Cerebellar nuclear complex (tissue), 1 donor: Measurements from ENCODE around the gene EXOC6B.

Source experiments
- DNase-seq, 2 experiments: peaks; one replicate each; lab custom pipeline; 2025; lab: John Stamatoyannopoulos, UW

The EXOC6B gene

DNA sequence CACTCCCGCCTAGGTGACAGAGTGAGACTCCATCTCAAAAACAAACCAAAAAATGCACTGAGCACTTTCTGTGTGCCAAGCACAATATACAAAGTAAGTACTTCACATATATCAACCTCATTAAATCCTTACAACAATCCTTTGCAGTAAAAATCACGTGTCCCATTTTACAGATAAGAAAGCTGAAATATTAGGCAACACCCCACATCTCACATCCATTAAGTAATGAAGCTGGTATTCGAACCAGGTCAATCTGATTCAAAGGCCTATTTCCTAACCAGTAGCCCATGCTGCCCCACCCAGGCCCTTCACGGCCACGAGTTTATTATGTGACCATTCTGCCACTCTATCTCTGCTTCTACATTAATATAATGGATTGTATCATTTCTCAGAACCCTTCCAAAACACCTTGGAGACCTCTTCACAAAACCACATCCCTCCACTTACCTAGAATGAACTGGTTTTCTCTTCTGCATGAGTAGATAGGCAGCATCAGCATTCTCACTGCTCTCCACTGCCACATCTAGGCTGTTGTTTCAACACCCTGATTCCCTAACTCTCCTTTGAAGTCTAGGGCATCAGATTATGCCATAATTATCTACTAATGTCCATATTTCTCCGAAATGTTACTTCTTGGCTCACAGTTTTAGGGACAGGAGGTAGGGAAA is 3.1 kb upstream of the EXOC6B start:
- no peak for DNase-seq

DNA sequence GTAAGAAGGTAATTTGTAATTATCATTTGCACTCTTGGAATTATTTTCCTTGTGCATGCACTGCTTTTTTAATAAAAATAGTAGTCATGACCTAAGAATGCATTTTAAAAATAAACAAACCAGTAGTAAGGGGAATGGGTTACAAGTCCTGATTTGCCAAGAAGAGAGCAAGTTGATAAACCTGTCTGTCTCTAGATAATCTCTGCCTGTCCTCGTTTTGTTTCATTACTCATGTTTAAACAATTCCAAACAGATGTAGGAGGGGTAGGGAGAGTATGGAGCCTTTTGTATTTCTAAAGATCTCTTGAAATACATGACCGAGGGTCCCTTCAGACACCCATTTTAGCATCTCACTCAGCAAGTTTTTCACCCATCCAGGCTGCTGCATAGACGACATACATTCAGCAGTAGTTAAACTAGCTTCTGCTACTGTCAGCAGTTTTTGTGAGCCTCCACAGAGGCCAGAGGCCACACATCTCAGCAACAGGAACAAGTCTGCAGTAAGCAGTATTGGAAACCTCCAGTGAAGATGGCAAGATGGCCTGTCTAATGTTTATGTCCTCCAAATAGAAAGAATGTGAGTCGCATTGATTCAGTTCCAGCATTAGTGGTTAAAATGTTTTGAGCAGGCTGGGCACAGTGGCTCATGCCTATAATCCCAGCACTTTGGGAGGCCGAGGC is 2.3 kb upstream of the EXOC6B start:
- DNase-seq = no peak

DNA sequence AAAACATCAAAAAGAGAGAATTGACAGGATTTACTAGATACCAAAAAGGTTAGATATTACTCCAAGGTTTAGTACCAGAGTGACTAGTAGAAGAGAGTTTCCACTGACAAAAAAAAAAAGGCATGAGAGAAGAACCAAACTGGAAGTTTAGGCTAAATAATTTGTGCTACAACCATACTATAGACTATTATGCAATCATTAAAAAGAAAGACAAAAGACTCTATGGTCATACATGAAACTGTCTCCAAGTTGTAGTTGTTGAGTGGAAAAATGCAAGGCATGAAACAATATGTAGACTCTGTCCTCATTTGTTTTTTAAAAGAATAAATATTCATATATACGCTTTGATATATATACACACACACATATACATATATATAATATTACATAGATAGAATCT is 1.7 kb upstream of the EXOC6B start:
- DNase-seq = no peak

DNA sequence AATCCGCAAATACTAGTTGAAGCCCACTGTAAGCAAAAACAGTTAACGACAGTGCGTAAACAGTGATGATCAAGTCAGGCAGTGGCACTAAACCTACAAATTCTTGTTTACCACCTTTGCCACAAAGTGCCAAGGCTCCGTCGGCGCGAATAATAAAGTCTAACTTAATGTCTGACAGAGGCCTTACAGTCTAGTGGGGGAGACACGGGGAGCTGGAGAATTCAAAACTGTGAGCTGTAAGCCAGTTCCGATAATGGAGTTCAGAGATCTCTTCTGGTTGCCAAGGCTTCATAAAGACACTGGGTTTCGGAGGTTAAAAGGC is 284 bp upstream of the EXOC6B start:
- DNase-seq = no peak

DNA sequence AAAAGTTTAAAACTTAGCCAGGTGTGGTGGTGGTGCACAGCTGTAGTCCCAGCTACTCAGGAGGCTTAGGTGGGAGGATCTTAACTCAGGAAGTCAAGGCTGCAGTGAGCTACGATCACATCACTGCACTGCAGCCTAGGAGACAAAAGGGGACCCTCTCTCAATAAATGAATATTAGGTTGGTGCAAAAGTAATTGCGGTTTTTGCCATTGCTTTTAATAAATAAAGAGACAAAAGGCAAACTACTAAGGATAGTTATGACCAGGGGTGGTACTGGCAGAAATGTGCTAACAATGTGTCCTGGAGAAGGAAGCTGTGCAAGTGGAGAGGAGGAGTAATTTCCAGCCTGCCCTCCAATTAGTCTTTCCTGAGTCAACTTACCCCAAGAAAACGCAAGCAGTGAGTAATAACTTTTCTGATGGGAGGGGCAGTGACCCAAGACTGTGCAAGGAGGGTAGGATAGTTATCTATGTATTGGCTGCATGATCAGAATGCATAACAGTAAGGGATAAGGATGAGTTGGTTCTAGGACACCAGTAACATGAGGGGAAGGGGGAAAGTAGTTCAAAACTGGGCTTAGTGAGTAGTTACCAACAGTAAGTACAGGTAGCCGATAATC is 1.5 kb downstream of the EXOC6B start:
- DNase-seq = no peak

DNA sequence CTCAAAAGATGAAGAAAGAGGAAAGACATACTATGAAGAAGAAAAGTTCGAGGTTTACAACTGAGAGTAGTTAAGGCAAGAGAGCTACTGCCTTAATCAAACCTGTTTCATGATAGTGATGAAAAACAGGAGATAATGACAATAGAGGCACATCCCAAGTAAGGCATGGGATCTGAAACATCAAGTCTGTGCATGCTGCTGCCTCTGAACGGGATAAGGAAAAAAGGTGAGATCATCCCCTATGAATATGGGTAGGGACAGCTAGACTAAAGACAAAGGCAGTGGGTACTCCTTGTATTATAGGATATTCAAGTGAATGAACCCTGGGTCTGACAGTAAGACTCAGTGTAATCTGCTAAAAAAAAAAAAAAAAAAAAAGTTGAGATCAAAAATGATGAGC is 3.0 kb downstream of the EXOC6B start:
- no peak for DNase-seq

DNA sequence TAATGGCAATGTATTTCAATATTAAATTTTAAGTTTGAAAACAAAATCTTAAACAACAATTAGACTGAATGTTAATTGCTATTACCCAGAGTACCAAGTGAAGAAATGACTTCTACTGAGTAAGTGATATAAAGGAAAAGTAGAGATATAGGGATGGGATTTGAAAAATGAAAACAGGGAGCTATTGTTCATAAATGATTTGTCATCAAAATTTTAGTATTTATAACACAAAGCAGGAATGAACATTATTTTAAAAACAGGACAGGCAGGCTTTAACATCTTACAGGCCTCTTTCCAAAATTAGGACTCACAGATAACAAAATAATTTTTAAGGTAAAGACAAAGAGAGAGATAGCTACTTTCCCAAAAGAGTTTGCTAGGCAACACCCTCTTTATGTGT is 3.9 kb downstream of the EXOC6B start:
- DNase-seq = no peak

DNA sequence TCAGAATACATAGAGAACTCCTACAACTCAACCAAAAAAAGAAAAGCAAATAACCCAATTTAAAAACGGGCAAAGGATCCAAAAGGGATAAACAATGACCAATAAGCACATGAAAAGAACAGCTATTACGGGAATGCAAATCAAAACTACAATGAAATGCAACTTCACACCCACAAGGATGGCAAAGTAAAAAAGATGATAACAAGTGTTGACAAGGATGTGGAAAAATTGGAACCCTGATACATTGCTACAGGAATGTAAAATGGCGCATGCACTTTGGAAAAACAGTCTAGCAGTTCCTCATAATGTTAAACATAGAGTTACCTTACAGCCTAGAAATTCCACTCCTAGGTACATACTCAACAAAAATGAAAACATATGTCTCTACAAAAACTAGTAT is 4.7 kb downstream of the EXOC6B start:
- DNase-seq = no peak

DNA sequence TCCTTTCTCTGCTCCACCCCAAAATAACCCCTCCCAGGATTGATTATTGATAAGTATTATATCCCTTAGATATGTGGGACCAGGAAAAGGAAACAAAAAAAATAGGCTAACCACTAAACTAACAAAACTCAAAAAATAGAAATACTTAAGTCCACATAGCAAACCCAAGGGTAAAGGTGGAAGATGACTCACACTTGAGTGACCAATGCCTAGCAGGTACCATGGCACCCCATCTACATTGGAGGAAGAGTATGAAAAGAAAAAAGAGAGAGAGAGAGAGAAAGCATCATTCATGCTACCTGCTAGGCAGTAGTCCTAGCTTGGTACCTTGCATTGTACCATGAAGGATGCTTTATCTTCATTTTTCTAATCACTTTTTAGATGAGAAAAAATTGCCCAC is 6.3 kb downstream of the EXOC6B start:
- no peak for DNase-seq

DNA sequence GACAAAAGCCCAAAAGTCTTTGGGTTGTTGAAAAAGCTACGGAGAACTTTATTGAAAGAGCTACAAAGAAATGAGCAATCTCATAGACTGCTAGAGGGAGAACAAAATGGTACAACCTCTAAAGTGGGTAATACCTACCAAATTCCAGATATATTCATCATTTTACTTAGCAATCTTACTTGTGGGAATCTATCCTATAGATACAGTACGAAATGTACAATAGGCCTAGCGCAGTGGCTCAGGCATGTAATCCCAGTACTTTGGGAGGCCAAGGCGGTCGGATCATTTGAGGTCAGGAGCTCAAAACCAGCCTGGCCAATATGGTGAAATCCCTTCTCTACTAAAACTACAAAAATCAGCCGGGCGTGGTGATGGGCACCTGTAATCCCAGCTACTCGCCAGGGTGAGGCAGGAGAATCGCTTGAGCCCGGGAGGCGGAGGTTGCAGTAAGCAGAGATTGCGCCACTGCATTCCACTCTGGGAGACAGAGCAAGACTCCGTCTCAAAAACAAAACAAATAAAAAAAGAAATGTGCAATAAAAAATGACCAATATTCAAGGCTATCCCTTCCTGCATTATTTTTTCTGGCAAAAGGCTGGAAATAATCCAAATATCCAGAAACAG is 10.1 kb downstream of the EXOC6B start:
- DNase-seq = no peak

DNA sequence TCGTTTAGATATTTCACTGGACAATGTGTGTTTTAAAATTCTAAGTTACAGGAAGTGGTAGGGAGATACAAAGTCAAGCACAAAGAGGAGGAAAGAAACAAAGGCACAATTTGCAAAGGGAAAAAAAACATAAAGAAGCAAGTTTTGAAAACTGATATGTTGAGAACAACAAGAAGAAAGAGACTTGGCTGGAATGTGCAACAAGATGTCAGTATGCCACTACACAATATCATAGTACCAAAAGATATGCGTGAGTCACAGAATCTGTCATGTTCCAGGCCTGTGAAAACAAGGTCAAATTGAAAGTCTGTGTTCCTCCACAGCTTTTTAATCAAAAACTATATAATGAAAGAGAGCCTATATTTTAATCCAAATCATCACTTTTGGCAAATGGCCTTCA is 12.0 kb downstream of the EXOC6B start:
- DNase-seq = no peak

DNA sequence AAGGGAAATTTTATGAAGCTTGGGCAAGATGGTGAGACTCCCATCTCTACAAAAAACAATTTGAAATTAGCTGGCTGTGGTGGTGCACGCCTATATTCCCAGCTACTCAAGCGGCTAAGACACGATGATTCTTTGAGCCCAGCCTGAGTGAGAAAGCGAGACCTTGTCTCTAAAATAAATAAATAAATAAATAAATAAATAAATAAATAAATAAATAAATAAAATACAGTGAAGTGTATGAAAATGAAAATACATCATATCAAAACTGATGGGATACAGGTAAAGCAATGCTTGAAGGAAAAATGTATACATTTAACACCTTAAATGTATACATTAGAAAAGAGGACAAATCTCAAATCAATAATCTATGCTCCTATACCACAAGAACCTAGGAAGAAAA is 15.7 kb downstream of the EXOC6B start:
- no peak for DNase-seq

DNA sequence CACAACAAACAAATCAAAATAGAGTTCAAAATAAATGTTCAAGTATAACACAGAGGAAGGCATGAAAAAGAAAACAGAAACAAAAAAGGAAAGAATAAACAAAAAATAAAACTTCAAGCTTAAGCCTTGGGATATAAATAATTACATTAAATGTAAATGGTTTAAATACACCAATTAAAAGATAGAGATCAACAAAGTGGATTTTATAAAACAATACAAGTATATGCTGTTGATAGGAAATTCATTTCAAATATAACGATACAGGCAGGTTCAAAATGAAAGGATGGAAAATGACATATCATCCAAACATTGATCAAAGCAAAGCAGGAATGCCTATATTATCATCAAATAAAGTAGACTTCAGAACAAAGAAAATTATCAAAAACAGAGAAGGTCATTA is 16.7 kb downstream of the EXOC6B start:
- DNase-seq = no peak

DNA sequence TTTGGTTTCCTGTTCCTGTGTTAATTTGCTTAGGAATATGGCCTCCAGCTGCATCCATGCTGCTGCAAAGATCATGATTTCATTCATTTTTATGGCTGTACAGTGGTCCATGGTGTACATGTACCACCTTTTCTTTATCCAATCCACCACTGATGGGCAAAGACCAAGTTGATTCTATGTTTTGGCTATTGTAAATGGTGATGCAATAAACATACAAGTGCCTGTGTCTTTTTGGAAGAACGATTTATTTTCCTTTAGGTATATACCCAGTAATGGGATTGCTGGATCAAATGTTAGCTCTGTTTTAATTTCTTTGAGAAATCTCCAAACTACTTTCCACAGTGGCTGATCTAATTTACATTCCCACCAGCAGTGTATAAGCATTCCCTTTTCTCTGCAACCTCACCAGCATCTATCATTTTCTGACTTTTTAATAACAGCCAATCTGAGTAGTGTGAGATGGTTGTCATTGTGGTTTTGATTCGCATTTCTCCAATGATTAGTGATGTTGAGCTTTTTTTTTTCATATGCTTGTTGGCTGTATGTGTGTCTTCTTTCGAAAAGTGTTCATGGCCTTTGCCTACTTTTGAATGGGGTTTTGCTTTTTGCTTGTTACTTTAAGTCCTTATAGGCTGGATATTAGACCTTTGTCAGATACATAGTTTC is 19.4 kb downstream of the EXOC6B start:
- no peak for DNase-seq

DNA sequence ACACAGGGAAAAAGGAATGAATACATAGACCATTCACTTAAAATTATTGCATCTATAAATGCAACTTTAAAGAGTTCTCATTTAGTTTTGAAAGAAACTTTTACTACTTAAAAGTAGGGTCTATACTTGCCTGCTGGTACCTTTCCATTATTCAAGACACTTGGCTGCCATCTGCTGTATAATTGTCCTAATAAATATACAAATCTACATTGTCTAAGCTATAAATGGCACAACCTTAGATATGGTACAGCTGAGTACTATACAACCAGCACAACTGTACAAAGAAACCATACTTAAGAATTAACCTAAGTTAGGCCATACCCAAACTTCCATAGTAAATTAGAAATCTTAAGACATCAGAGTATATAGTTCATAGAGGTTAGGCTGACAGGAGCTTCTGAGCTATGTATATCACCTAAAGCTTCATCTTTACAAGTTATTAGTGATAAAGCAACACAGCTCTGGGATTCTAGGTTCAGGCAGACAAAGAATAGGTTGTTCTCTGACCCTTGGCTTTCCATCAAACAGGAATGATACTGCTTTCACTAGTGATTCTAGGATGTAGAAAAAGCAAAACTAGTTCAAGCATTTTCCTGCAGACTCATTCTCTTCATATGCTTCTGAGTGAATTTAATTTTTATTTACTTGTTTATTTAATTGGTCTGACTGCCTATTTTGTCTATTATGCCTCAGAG is 22.1 kb downstream of the EXOC6B start:
- no peak for DNase-seq

DNA sequence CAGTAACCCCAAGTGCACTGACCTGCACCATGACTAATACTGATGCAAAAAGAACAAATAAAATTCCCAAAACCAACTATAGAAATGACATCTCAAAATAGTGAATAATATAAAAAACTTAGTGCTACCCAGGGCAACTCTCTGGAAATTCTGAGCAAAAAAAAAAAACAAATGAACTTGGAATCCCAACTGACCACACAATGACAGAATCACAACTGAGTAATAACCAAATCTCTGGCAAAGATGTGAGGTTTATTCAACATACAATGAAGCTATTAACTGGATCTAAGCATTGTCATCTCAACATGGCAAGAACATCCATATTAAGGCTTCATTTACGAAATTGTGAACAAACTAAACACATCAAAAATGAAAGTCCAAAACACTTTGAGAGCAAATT is 22.7 kb downstream of the EXOC6B start:
- no peak for DNase-seq

DNA sequence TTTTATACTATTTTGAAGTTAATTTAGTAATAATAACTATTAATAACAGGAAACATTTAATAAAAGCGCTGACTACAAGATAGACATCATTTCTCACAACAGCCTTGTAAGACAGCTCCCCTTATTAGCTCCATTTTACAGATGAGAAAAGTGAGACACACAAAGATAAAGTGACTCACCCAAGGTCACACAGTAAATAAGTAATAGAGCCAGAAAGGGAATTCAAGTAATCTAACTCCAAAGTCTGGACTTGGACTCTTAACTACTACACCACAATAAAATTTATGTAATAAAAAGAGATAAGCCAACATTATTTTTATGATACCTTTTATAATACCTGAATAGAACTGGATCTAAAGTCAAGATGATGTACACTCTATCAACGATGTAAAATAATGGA is 25.3 kb downstream of the EXOC6B start:
- DNase-seq = no peak

DNA sequence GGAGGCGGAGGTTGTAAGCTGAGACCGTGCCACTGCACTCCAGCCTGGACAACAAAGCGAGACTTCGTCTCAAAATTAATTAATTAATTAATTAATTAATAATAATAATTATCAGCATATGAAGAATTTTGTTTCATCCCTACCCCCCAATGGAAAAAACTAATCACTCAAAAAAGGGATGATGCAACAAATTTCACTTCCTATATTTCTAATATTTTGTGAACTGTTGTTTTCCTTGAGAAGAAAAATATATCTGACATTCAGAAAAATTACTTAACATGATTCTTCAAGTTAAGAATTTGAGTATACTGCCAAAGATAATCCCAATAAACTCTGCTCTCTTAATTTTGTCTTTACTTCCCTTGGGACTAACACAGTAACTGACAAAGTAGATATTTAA is 28.1 kb downstream of the EXOC6B start:
- DNase-seq = no peak

DNA sequence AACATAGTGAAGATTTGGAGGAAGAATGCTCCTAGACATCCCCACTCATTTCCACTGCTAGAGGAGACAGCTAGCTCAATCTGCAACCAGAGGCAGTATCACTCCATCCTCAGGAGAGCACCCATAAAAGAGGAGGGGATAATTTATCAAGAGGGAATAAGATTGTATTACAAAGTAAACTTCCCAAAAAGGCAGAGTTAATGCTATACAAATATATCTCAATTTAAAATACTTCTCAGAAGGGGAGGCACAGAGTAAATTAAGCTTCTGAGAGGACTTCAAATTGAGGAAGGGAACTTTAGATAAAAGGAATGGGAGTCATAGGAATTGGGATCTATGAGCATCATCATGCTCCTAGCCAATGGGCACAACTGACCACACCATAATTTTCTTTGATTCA is 29.1 kb downstream of the EXOC6B start:
- DNase-seq = no peak

DNA sequence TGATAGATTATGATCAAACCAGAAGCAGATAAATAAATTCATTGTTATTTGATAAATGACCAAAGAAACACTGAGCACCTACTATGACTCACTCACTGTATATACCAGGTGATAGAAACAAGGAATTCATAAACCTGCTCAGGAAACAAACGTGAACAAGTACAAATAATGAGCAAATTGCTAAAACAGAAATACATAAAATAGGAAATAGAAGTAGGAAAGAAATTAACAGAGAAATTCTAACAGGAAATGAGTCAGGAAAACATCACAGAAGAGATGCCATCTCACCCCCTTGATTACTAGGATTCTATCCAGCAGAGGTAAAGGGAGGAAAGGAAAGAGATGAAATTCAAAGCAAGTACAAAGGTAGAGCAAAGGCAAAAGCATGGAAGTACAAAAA is 31.3 kb downstream of the EXOC6B start:
- DNase-seq = no peak

DNA sequence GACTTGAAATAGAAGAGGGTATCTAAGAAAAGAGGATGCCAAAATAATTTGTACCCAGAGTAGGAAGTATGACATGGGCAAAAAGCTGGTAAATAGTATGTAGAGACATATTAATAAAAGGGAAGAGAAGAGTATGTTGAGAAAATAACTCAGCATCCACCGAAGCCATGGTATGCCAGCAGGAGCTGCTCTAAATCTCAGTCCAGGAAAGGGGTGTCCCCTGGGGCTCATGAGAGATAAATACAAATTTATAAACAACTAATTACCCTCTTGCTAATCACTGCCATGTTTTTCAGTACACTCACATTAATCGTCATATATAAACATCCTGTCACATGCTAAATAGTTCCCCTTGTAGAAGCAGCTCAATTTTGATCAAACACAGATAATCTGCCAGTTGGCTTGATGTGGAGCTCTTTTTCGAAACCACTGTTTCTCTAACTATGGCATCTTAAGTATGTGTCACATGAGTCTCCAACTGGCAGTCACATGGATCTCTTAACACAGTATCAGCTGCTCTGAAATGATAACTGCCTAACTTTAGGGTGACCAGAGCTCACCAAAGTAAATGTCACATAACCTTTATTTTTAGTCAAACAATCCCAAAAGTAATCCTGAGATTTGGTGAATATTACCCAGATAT is 31.9 kb downstream of the EXOC6B start:
- no peak for DNase-seq

DNA sequence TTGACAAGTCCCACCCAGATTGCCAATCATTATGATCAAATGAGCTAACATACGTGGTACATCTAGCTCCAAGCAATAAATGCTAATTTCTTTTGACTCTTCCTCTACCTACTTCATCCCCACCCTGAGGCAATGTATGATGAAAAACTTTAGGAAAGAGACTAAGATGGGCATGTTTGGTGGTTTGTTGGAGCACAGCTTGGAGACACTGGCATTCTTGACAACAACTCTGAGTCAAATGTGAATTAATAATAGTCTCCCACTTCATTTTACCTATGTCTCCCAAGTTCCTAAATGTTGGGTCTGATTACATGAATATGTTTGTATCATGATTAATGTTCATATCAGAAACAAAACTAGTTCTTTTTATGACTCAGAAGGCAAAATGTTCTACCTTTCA is 36.6 kb downstream of the EXOC6B start:
- DNase-seq = no peak
